GM19397 (cell line): Measurements from ENCODE around the gene ZNF343.

Experiments
- ATAC-seq: cut with Tn5 transposase; IDR thresholded peaks from one replicate; pipeline ENCODE4 v1.9.1; 2021; ENCODE audit warnings: mild to moderate bottlenecking, moderate library complexity; ENCODE audit not compliant: unreplicated experiment

Gene ZNF343

GRCh38 chr20:2446845-2447244, 61.9 kb downstream of the ZNF343 start:
- no peak for ATAC-seq
